ENCODE data around the gene AKAP13. TPM values are rescaled to one million over a fixed set of nuclear protein-coding genes. Genes with fewer than 3 reads are reported as not detected.

AKAP13 gene
- total RNA-seq, 2 donors from 2014 or later, result 87.3 to 106 TPM

DNA sequence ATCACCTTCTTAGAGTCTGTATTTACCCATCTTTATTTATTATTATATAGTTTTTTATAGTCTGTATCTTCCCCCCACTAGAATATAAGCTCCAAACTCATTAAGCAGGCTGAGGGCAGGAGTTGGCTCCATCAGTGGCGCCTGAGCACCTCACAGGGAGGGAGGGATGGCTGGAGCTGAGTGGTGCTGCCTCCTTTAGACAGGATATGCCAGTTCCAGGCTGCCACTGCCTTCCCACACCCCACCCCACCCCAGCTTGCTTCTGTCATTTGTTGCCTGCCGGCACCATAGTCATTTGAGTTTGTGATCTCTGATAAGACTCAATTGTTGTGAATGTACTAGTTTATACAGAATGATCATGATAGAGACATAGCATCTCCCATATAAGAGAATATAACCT, 328.8 kb downstream of the AKAP13 start:
- Histone ChIP-seq H3K9ac (ENCODE audit: low read depth in 2 of 2, low read length in 2 of 2) (no peak overlapping the region), H3K4me3 (no peak overlapping the region), H3K27me3 (no peaks in the 10 kb centered on the region), H3K4me1 (peaks cover 14% of the 10 kb centered on the region), H3K27ac (no peak overlapping the region), H3K36me3 (no peaks in the 10 kb centered on the region), H3K9me3 (no peaks in the 10 kb centered on the region)
- peak; percentile 30 for DNase-seq
- intact Hi-C loops (cut with DNase I), result no loop called here
- TF ChIP-seq, protein P1, sequence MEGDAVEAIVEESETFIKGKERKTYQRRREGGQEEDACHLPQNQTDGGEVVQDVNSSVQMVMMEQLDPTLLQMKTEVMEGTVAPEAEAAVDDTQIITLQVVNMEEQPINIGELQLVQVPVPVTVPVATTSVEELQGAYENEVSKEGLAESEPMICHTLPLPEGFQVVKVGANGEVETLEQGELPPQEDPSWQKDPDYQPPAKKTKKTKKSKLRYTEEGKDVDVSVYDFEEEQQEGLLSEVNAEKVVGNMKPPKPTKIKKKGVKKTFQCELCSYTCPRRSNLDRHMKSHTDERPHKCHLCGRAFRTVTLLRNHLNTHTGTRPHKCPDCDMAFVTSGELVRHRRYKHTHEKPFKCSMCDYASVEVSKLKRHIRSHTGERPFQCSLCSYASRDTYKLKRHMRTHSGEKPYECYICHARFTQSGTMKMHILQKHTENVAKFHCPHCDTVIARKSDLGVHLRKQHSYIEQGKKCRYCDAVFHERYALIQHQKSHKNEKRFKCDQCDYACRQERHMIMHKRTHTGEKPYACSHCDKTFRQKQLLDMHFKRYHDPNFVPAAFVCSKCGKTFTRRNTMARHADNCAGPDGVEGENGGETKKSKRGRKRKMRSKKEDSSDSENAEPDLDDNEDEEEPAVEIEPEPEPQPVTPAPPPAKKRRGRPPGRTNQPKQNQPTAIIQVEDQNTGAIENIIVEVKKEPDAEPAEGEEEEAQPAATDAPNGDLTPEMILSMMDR (IDR thresholded peaks at IDR 0.05), result no peak

DNA sequence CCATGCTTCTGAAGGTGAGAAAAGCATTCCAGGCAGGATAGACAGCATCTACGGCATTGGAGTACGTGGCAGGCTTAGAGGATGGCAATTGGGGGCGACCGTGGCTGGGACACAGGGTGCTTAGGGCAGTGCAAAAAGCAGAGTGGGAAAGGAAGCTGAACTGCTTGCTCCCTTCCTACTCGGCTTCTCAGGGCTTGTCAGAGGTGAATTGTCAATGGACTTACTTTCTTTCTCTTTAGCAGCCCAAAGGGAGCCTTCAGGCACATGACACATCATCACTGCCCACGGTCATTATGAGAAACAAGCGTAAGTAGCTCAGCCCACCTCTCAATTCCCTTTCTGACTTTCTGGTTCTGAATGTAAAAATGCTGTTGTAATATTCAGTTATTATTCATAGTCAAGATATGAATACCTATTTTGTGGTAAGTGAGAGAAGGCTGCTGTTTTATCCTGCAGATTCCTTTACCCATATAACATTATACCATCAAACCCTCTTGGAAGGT, 330.0 kb downstream of the AKAP13 start:
- Histone ChIP-seq H3K9ac (ENCODE audit: low read depth in 2 of 2, low read length in 2 of 2) (no peak overlapping the region), H3K27ac (no peak overlapping the region), H3K4me3 (no peak overlapping the region), H3K4me1 (peaks cover 14% of the 10 kb centered on the region), H3K36me3 (no peaks in the 10 kb centered on the region), H3K27me3 (no peaks in the 10 kb centered on the region), H3K9me3 (no peaks in the 10 kb centered on the region)
- TF ChIP-seq, protein P1 (IDR thresholded peaks at IDR 0.05), result no peak
- no peak for DNase-seq
- intact Hi-C loops (cut with DNase I), result no loop called here

DNA sequence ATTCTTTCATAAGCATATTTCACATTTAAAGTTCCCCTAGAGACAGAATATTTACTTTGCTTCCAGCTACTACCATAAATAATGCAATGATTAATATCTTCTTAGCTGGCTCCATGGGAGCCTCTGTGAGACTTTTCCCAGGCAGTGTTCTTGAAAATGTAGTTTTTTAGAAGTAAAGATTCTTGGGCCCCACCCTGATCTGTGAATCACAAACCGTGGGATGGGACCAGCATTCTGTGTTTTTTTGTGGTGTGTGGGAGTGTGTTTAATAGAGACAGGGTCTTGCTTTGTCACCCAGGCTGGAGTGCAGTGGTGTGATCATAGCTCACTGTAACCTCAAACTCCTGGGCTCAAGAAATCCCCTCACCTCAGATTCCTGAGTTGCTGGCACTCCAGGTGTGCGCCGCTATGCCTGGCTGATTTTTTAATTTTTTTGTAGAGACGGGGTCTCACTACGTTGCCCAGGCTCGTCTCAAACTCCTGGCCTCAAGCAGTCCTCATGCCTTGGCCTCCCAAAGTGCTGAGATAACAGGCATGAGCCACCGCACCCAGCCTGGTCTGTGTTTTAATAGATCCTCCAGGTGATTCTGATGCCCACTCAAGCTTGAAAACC, 331.3 kb downstream of the AKAP13 start:
- no peak for DNase-seq
- H3K36me3 ChIP-seq, result no peaks in the 10 kb centered on the region
- H3K4me3 ChIP-seq, result no peak overlapping the region
- peaks cover 6% of the 10 kb centered on the region for H3K4me1 ChIP-seq
- H3K27me3 ChIP-seq, result no peaks in the 10 kb centered on the region
- TF ChIP-seq, protein P1 (IDR thresholded peaks at IDR 0.05), result no peak
- H3K9me3 ChIP-seq, result no peaks in the 10 kb centered on the region
- no peak overlapping the region for H3K9ac ChIP-seq (ENCODE audit: low read depth in 2 of 2, low read length in 2 of 2)
- intact Hi-C loops (cut with DNase I), result no loop called here
- H3K27ac ChIP-seq, result no peak overlapping the region

- Histone ChIP-seq H3K27ac (no peak overlapping the region), H3K4me1 (no peaks in the 10 kb centered on the region), H3K9ac (ENCODE audit: low read depth in 2 of 2, low read length in 2 of 2) (no peak overlapping the region), H3K36me3 (peaks cover 15% of the 10 kb centered on the region), H3K4me3 (no peak overlapping the region), H3K27me3 (no peaks in the 10 kb centered on the region), H3K9me3 (no peaks in the 10 kb centered on the region)
- TF ChIP-seq, protein P1 (IDR thresholded peaks at IDR 0.05), result no peak
- no peak for DNase-seq
- intact Hi-C loops (cut with DNase I), result no loop called here
Observed at GRCh38 chr15:85716261-85716660, 335.9 kb downstream of the AKAP13 start.

DNA sequence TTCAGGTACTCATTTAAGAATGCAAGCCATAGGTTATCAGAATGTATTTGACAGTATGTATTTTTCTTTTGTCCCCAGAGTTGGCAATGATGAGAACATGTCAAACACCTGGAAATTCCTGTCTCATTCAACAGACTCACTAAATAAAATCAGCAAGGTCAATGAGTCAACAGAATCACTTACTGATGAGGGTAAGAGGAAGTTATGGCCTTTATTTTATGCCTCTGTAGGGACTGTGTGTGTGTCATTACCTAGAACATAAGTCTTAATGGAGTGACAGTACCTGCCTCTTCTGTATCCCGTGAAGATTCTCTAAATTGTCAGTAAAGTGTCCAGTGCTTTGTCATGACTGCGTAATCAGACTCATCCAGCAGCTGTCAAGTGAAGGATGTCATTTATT, 336.8 kb downstream of the AKAP13 start:
- no peak overlapping the region for H3K4me3 ChIP-seq
- H3K9ac ChIP-seq (ENCODE audit: low read depth in 2 of 2, low read length in 2 of 2), result no peak overlapping the region
- H3K27ac ChIP-seq, result no peak overlapping the region
- H3K36me3 ChIP-seq, result peaks cover 17% of the 10 kb centered on the region
- intact Hi-C loops (cut with DNase I), result no loop called here
- H3K27me3 ChIP-seq, result no peaks in the 10 kb centered on the region
- no peak for DNase-seq
- H3K9me3 ChIP-seq, result no peaks in the 10 kb centered on the region
- H3K4me1 ChIP-seq, result no peaks in the 10 kb centered on the region
- TF ChIP-seq, protein P1 (IDR thresholded peaks at IDR 0.05), result no peak
